Endodermal cell (in vitro differentiated cells): ENCODE data around the gene RAD51D. TPM values are rescaled to one million over a fixed set of nuclear protein-coding genes. Genes with fewer than 3 reads are reported as not detected.

Source experiments
- DNase-seq: peaks from one replicate; pipeline ENCODE4 v3.0.0-alpha.2; 2017
- H3K27ac ChIP-seq: 2 replicates; pipeline ENCODE4 v1.5.1; 2013; ENCODE audit warnings: mild to moderate bottlenecking, low read depth, low read length, moderate library complexity
- H3K27me3 ChIP-seq: 2 replicates; pipeline ENCODE4 v1.6.1; 2013; ENCODE audit warnings: mild to moderate bottlenecking, low read length, moderate library complexity; ENCODE audit not compliant: insufficient read depth, control insufficient read depth, poor library complexity, severe bottlenecking
- H3K36me3 ChIP-seq: 2 replicates; pipeline ENCODE4 v1.7.0; 2013; ENCODE audit warnings: mild to moderate bottlenecking, low read length, moderate library complexity; ENCODE audit not compliant: control insufficient read depth, insufficient read depth
- H3K4me1 ChIP-seq: one replicate; pipeline ENCODE4 v1.7.0; 2013; ENCODE audit warnings: low read length; ENCODE audit not compliant: control insufficient read depth, insufficient read depth
- H3K4me3 ChIP-seq: 2 replicates; pipeline ENCODE4 v1.5.1; 2013; ENCODE audit warnings: mild to moderate bottlenecking, low read length, moderate library complexity
- H3K9ac ChIP-seq: 2 replicates; pipeline ENCODE4 v1.6.1; 2013; ENCODE audit warnings: mild to moderate bottlenecking, low read length, moderate library complexity; ENCODE audit not compliant: poor library complexity, severe bottlenecking; ENCODE audit errors: extremely low read depth
- H3K9me3 ChIP-seq: 2 replicates; pipeline ENCODE4 v1.6.1; 2013; ENCODE audit warnings: mild to moderate bottlenecking, low read length, moderate library complexity; ENCODE audit not compliant: control insufficient read depth
- H3K27ac Mint-ChIP-seq: 2 replicates; pipeline ENCODE4 v1.8.0; 2020; ENCODE audit warnings: mixed read lengths
- H3K27me3 Mint-ChIP-seq: 2 replicates; pipeline ENCODE4 v1.8.0; 2021; ENCODE audit warnings: mild to moderate bottlenecking, mixed read lengths; ENCODE audit not compliant: insufficient read depth
- H3K36me3 Mint-ChIP-seq: 2 replicates; pipeline ENCODE4 v1.8.0; 2020; ENCODE audit warnings: low read depth, mixed read lengths
- H3K4me1 Mint-ChIP-seq: 2 replicates; pipeline ENCODE4 v1.8.0; 2020; ENCODE audit warnings: mixed read lengths
- H3K4me3 Mint-ChIP-seq: 2 replicates; pipeline ENCODE4 v1.8.0; 2020; ENCODE audit warnings: mild to moderate bottlenecking, moderate library complexity, mixed read lengths
- H3K9me3 Mint-ChIP-seq: 2 replicates; pipeline ENCODE4 v1.8.0; 2020; ENCODE audit warnings: mild to moderate bottlenecking, mixed read lengths
- WGBS, 2 experiments: methylation state at CpG; one replicate each; pipeline versions ENCODE4 v1.1.5 to v1.1.7; 2013; ENCODE audit warnings: missing lambda C conversion rate in 2 of 2, mixed read lengths in 1 of 2; ENCODE audit not compliant: insufficient coverage in 1 of 2, insufficient read length in 1 of 2; 5-methylcytosine and 5-hydroxymethylcytosine counted together
- total RNA-seq, 2 donors: library from RNA; stranded (reverse); fragmentation: NEBNext Ultra II Directional in 1 of 2; extraction: Animal tissue kit (Norgen Biotek cat#: 25700) in 1 of 2; gene quantifications; 2 replicates in 1 of 2; 3 replicates in 1 of 2; pipeline ENCODE4 v1.2.1, GENCODE V29; 2021
- TF ChIP-seq, protein P1 (sequence below): fragments of 200-600 bp; sonication (generic); conservative IDR thresholded peaks from 2 replicates; pipeline ENCODE4 v1.5.0; 2021; ENCODE audit warnings: antibody characterized with exemption, mild to moderate bottlenecking

The RAD51D gene
- total RNA-seq, 2 donors from 2014 or later, result 24.8 to 26.0 TPM

DNA sequence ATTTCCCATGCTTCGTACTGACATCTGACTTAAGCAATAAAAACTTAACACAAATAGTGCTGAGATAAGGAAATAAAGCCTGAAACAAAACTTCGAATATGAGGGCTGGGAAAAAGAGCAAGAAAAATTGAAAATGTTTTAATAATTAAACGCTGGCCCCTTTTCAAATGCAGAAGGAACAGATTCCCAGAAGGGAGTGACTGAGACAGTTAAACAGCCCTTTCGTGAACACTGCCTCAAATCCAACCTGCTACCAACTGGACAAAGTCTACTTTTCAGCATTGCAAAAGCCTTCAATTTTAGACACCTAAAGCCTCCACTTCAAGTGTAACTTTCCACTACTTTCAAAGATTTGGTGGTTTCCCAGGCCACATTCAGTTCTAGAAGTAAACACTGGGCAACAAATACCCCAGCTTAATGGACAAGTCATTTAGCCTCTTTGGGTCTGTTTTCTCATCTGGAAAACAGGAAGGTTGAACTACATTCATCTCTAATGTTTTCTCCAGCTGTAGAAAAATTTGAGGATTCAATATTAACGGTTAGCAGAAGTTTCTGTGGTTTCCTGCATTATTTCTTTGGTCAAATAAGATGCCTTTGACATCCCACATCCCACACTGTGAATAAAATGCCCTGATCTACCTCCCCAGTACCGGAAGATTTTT is 68.0 kb downstream of the RAD51D start:
- Histone ChIP-seq H3K9ac (no peak overlapping the region), H3K27ac (no peak overlapping the region), H3K4me1 (peaks cover 6% of the 10 kb centered on the region), H3K9me3 (no peaks in the 10 kb centered on the region), H3K36me3 (no peaks in the 10 kb centered on the region), H3K27me3 (no peaks in the 10 kb centered on the region), H3K4me3 (no peak overlapping the region)
- no peak for DNase-seq
- Mint-ChIP-seq H3K9me3 (no peaks in the 10 kb centered on the region), H3K27ac (no peak overlapping the region), H3K4me3 (no peak overlapping the region), H3K27me3 (no peaks in the 10 kb centered on the region), H3K36me3 (no peaks in the 10 kb centered on the region), H3K4me1 (peaks cover 67% of the 10 kb centered on the region)
- WGBS, 2 experiments, result 86 to 96% methylated on average over 4 to 6 of the region's 6 CpGs
- TF ChIP-seq, protein P1, sequence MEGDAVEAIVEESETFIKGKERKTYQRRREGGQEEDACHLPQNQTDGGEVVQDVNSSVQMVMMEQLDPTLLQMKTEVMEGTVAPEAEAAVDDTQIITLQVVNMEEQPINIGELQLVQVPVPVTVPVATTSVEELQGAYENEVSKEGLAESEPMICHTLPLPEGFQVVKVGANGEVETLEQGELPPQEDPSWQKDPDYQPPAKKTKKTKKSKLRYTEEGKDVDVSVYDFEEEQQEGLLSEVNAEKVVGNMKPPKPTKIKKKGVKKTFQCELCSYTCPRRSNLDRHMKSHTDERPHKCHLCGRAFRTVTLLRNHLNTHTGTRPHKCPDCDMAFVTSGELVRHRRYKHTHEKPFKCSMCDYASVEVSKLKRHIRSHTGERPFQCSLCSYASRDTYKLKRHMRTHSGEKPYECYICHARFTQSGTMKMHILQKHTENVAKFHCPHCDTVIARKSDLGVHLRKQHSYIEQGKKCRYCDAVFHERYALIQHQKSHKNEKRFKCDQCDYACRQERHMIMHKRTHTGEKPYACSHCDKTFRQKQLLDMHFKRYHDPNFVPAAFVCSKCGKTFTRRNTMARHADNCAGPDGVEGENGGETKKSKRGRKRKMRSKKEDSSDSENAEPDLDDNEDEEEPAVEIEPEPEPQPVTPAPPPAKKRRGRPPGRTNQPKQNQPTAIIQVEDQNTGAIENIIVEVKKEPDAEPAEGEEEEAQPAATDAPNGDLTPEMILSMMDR, result no peak

DNA sequence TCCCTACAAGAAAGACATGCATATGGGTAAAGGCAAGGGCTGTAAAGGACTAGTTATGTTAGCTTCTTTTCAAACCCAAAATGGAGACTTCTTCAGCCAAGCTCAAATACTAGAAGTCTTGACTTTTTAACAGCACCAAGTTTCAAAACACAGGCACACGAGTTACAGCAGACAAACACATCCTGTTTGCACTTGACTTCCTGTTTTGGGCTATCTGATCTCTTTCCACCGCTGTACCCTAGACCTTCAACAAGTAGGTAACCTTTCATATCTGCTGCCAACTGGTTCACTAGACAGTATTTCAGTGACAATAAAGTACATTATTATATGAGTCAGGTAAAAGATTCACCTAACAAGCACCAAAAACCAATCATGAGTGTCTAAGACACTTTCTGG is 68.5 kb downstream of the RAD51D start:
- no peaks in the 10 kb centered on the region for H3K9me3 ChIP-seq
- WGBS, 2 experiments, result 75 to 87% methylated on average over 1 to 2 of the region's 2 CpGs
- H3K27me3 ChIP-seq, result no peaks in the 10 kb centered on the region
- H3K36me3 Mint-ChIP-seq, result no peaks in the 10 kb centered on the region
- H3K27me3 Mint-ChIP-seq, result no peaks in the 10 kb centered on the region
- no peak overlapping the region for H3K27ac Mint-ChIP-seq
- H3K4me3 ChIP-seq, result no peak overlapping the region
- no peaks in the 10 kb centered on the region for H3K36me3 ChIP-seq
- no peaks in the 10 kb centered on the region for H3K9me3 Mint-ChIP-seq
- no peak overlapping the region for H3K4me3 Mint-ChIP-seq
- H3K9ac ChIP-seq, result no peak overlapping the region
- H3K4me1 Mint-ChIP-seq, result peaks cover 70% of the 10 kb centered on the region
- TF ChIP-seq, protein P1, result no peak
- DNase-seq, result no peak
- peaks cover 6% of the 10 kb centered on the region for H3K4me1 ChIP-seq
- H3K27ac ChIP-seq, result no peak overlapping the region

DNA sequence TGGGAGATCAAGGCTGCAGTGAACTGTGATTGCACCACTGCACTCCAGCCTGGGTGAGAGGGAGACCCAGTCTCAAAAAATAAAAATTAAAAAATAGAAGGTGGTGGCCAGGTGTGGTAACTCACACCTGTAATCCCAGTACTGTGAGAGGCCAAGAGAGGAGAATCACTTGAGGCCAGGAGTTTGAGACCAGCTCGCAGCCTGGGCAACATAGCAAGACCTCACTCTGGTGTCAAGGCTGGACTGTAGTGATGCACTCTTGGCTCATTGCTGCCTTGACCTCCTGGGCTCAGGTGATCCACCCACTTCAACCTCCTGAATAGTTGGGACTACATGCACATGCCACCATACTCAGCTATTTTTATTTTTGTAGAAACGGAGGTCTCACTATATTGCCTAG is 69.5 kb downstream of the RAD51D start:
- Mint-ChIP-seq H3K4me3 (no peak overlapping the region), H3K4me1 (peaks cover 69% of the 10 kb centered on the region), H3K27ac (no peak overlapping the region), H3K36me3 (no peaks in the 10 kb centered on the region), H3K27me3 (no peaks in the 10 kb centered on the region), H3K9me3 (no peaks in the 10 kb centered on the region)
- TF ChIP-seq, protein P1, result no peak
- WGBS, 2 experiments, result 93 to 100% methylated on average over 1 to 2 of the region's 2 CpGs
- Histone ChIP-seq H3K4me1 (peaks cover 6% of the 10 kb centered on the region), H3K36me3 (no peaks in the 10 kb centered on the region), H3K27me3 (no peaks in the 10 kb centered on the region), H3K4me3 (no peak overlapping the region), H3K9me3 (no peaks in the 10 kb centered on the region), H3K27ac (no peak overlapping the region), H3K9ac (no peak overlapping the region)
- no peak for DNase-seq
